22Rv1 (cell line): Measurements from ENCODE around the gene FAM107B.

Source experiments
- H3K27ac ChIP-seq: fragments of 450-650 bp; 2 replicates; pipeline ENCODE4 v1.5.1; 2017
- CTCF ChIP-seq: fragments of 450-650 bp; IDR thresholded peaks from 2 replicates; pipeline ENCODE4 v1.5.1; 2017; ENCODE audit warnings: mild to moderate bottlenecking
- ZFX ChIP-seq: fragments of 450-650 bp; IDR thresholded peaks from 2 replicates; pipeline ENCODE4 v1.6.1; 2017; ENCODE audit warnings: antibody characterized with exemption, borderline replicate concordance

FAM107B gene

GRCh38 chr10:14815681-14816080 is 41.0 kb upstream of the FAM107B start:
- TF ChIP-seq CTCF = no peak
- TF ChIP-seq ZFX = no peak
- H3K27ac ChIP-seq = no peak overlapping the region

GRCh38 chr10:14812271-14812670 is 37.6 kb upstream of the FAM107B start:
- no peak overlapping the region for H3K27ac ChIP-seq
- TF ChIP-seq CTCF (no peak), ZFX (no peak)

- TF ChIP-seq ZFX (no peak), CTCF (no peak)
These were observed 36.6 kb upstream of the FAM107B start for GRCh38 chr10:14810969-14811953.

GRCh38 chr10:14806318-14806717 is 31.6 kb upstream of the FAM107B start:
- H3K27ac ChIP-seq = no peak overlapping the region
- TF ChIP-seq ZFX (no peak), CTCF (no peak)

More at GRCh38 chr10:14810969-14811953, 36.6 kb upstream of the FAM107B start:
- no peak overlapping the region for H3K27ac ChIP-seq

- H3K27ac ChIP-seq = no peak overlapping the region
- TF ChIP-seq CTCF (no peak), ZFX (no peak)
These were observed 29.1 kb upstream of the FAM107B start for GRCh38 chr10:14803827-14804226.

GRCh38 chr10:14801723-14802122 is 27.0 kb upstream of the FAM107B start:
- no peak for TF ChIP-seq CTCF
- no peak for TF ChIP-seq ZFX
- no peak overlapping the region for H3K27ac ChIP-seq

- no peak overlapping the region for H3K27ac ChIP-seq
- TF ChIP-seq CTCF (no peak), ZFX (no peak)
These were observed 25.7 kb upstream of the FAM107B start for GRCh38 chr10:14800397-14800796.
